ENCODE data around the gene ZCRB1. TPM values are rescaled to one million over a fixed set of nuclear protein-coding genes. Genes with fewer than 3 reads are reported as not detected.
"Not testable (repeated sequence)": the region's sequence is repeated elsewhere in the genome, so short reads cannot be mapped to it uniquely, and the experiment has no call there.

The ZCRB1 gene
- total RNA-seq, 2 donors from 2014 or later, result 25.2 to 27.2 TPM

- H3K27me3 ChIP-seq (replicated peaks; ENCODE audit: insufficient read depth), result no peaks in the 10 kb centered on the region
- TF ChIP-seq CTCF (IDR thresholded peaks at IDR 0.05), result peak; percentile 62
- peaks cover 6 to 7% of the 10 kb centered on the region in 2 donors for H3K4me1 ChIP-seq (ENCODE audit: control insufficient read depth in 1 of 2, low read depth in 2 of 2)
- H3K9me3 ChIP-seq, result no peaks in the 10 kb centered on the region
- no peak overlapping the region for H3K4me3 ChIP-seq
- H3K27ac ChIP-seq, result no peak overlapping the region
- ATAC-seq (ENCODE audit: insufficient number of reproducible peaks, low FRiP score, low read depth) (no peak), DNase-seq (ENCODE audit: low spot score) (no peak)
- no peaks in the 10 kb centered on the region for H3K36me3 ChIP-seq
These were observed 6.7 kb upstream of the ZCRB1 start for GRCh38 chr12:42332301-42333285.

- H3K4me1 ChIP-seq (ENCODE audit: control insufficient read depth in 1 of 2, low read depth in 2 of 2), result peaks cover 17 to 20% of the 10 kb centered on the region in 2 donors
- not testable (repeated sequence) for H3K36me3 ChIP-seq; H3K9me3 ChIP-seq; H3K27ac ChIP-seq; H3K4me3 ChIP-seq; H3K27me3 ChIP-seq (replicated peaks; ENCODE audit: insufficient read depth); DNase-seq (ENCODE audit: low spot score); ATAC-seq (ENCODE audit: insufficient number of reproducible peaks, low FRiP score, low read depth)
These were observed 4.2 kb upstream of the ZCRB1 start for GRCh38 chr12:42330097-42330496.

- Histone ChIP-seq H3K27me3 (replicated peaks; ENCODE audit: insufficient read depth) (no peaks in the 10 kb centered on the region), H3K36me3 (peaks cover 4% of the 10 kb centered on the region), H3K4me3 (peak overlapping the region; percentile 97), H3K27ac (peak overlapping the region in 1 of 2 donors; percentile 85), H3K9me3 (no peaks in the 10 kb centered on the region), H3K4me1 (ENCODE audit: control insufficient read depth in 1 of 2, low read depth in 2 of 2) (peaks cover 19 to 30% of the 10 kb centered on the region in 2 donors)
- ATAC-seq (ENCODE audit: insufficient number of reproducible peaks, low FRiP score, low read depth) (no peak), DNase-seq (ENCODE audit: low spot score) (no peak)
- TF ChIP-seq CTCF (IDR thresholded peaks at IDR 0.05), result no peak
These were observed 1.3 kb upstream of the ZCRB1 start for GRCh38 chr12:42327227-42327590.

GRCh38 chr12:42326541-42327226, 790 bp upstream of the ZCRB1 start:
- peaks cover 4% of the 10 kb centered on the region for H3K36me3 ChIP-seq
- no peak for TF ChIP-seq CTCF (IDR thresholded peaks at IDR 0.05)
- no peaks in the 10 kb centered on the region for H3K27me3 ChIP-seq (replicated peaks; ENCODE audit: insufficient read depth)
- ATAC-seq (ENCODE audit: insufficient number of reproducible peaks, low FRiP score, low read depth) (no peak), DNase-seq (ENCODE audit: low spot score) (no peak)
- H3K27ac ChIP-seq, result peak overlapping the region; percentile 85 to 89
- peaks cover 19 to 30% of the 10 kb centered on the region in 2 donors for H3K4me1 ChIP-seq (ENCODE audit: control insufficient read depth in 1 of 2, low read depth in 2 of 2)
- peak overlapping the region; percentile 97 for H3K4me3 ChIP-seq
- no peaks in the 10 kb centered on the region for H3K9me3 ChIP-seq

GRCh38 chr12:42325326-42325652, 605 bp downstream of the ZCRB1 start:
- no peak for TF ChIP-seq CTCF (IDR thresholded peaks at IDR 0.05)
- ATAC-seq (ENCODE audit: insufficient number of reproducible peaks, low FRiP score, low read depth) (no peak), DNase-seq (ENCODE audit: low spot score) (no peak)
- Histone ChIP-seq H3K27me3 (replicated peaks; ENCODE audit: insufficient read depth) (no peaks in the 10 kb centered on the region), H3K4me3 (peak overlapping the region; percentile 97), H3K27ac (peak overlapping the region; percentile 85 to 89), H3K9me3 (no peaks in the 10 kb centered on the region), H3K4me1 (ENCODE audit: control insufficient read depth in 1 of 2, low read depth in 2 of 2) (peaks cover 19 to 30% of the 10 kb centered on the region in 2 donors), H3K36me3 (peaks cover 4% of the 10 kb centered on the region)
